Erythroblast (primary cell): ENCODE results near the gene GGTA1.
"Not testable (repeated sequence)": the region's sequence is repeated elsewhere in the genome, so short reads cannot be mapped to it uniquely, and the experiment has no call there.

Experiments used
- GATA1 ChIP-seq: IDR thresholded peaks from 2 replicates; pipeline ENCODE4 v1.6.1; 2011; ENCODE audit warnings: low read depth, mild to moderate bottlenecking, control low read depth, low read length, moderate library complexity
- POLR2A ChIP-seq: IDR thresholded peaks from 2 replicates; pipeline ENCODE4 v1.6.1; 2011; ENCODE audit warnings: mild to moderate bottlenecking, low read length

DNA sequence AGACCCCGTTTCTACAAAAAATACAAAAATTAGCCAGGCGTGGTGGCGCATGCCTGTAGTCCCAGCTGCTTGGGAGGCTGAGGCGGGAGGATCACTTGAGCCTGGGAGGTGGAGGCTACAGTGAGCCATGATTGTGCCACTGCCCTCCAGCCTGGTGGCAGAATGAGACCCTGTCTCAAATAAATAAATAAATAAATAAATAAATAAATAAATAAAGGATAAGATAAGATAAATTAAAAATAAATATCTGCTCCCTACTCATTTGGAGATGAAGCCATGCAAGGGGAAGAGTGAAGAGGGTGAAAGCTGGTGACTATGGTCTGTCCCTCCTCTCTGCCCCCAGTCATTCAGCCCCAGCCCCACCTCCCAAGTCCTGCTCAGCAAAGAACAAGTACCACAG, 41.2 kb downstream of the GGTA1 start:
- TF ChIP-seq POLR2A, GATA1: not testable (repeated sequence)
